IMR-90 (cell line): Measurements from ENCODE around the gene PDLIM5. TPM values are rescaled to one million over a fixed set of nuclear protein-coding genes. Genes with fewer than 3 reads are reported as not detected.

Source experiments
- ATAC-seq: fragments of 200-7000 bp; cut with Tn5 transposase; 2 replicates; pipeline ENCODE4 v1.9.1; 2020; ENCODE audit warnings: low read depth, mild to moderate bottlenecking, moderate library complexity
- BruUV-seq: library from RNA; stranded (reverse); fragments of 400-500 nt; replicated peaks from 2 replicates; lab custom pipeline; 2021; lab: Mats Ljungman, UMichigan
- CTCF ChIA-PET: fragments of 300-600 bp; formaldehyde crosslinking; extraction: SDS; loops from one replicate; lab custom pipeline; 2021; ENCODE audit warnings: antibody characterized with exemption; lab: Yijun Ruan, JAX
- POLR2A ChIA-PET: fragments of 300-600 bp; sonication (Branson Sonifier 250); formaldehyde crosslinking; loops from one replicate; lab custom pipeline; 2022; ENCODE audit warnings: antibody characterized with exemption; ENCODE audit not compliant: unreplicated experiment; lab: Charles Lee
- DNase-seq: peaks from one replicate; pipeline ENCODE4 v3.0.0; 2013
- H2AFZ ChIP-seq: replicated peaks from 2 replicates; pipeline ENCODE3; 2013; ENCODE audit warnings: low read length, mild to moderate bottlenecking; ENCODE audit not compliant: poor library complexity
- H2AK5ac ChIP-seq: 2 replicates; pipeline ENCODE4 v1.6.1; 2013; ENCODE audit warnings: low read depth, low read length, inconsistent platforms
- H2AK9ac ChIP-seq: replicated peaks from 2 replicates; pipeline ENCODE3; 2013; ENCODE audit warnings: mild to moderate bottlenecking, low read depth, low read length, moderate library complexity; ENCODE audit not compliant: poor library complexity
- H2BK120ac ChIP-seq: 2 replicates; pipeline ENCODE4 v1.6.1; 2013; ENCODE audit warnings: low read depth, low read length, inconsistent platforms
- H2BK15ac ChIP-seq: 3 replicates; pipeline ENCODE4 v1.6.1; 2013; ENCODE audit warnings: low read depth, low read length, inconsistent platforms
- H2BK20ac ChIP-seq: 2 replicates; pipeline ENCODE4 v1.6.1; 2013; ENCODE audit warnings: low read depth, mild to moderate bottlenecking, inconsistent platforms, low read length, moderate library complexity
- H2BK5ac ChIP-seq: 2 replicates; pipeline ENCODE4 v1.6.1; 2013; ENCODE audit warnings: mild to moderate bottlenecking, low read depth, low read length, inconsistent platforms; ENCODE audit not compliant: poor library complexity, severe bottlenecking
- H3K14ac ChIP-seq: replicated peaks from 2 replicates; pipeline ENCODE4 v1.6.1; 2013; ENCODE audit warnings: low read depth, low read length, inconsistent platforms
- H3K18ac ChIP-seq: 2 replicates; pipeline ENCODE4 v1.6.1; 2013; ENCODE audit warnings: low read depth, low read length, control low read depth
- H3K23ac ChIP-seq: 2 replicates; pipeline ENCODE4 v1.6.1; 2013; ENCODE audit warnings: low read depth, low read length, inconsistent platforms
- H3K27ac ChIP-seq: 2 replicates; pipeline ENCODE4 v1.5.1; 2013; ENCODE audit warnings: mild to moderate bottlenecking, control low read depth, low read length; ENCODE audit not compliant: insufficient read depth
- H3K27me3 ChIP-seq: 2 replicates; pipeline ENCODE4 v1.6.1; 2013; ENCODE audit warnings: low read length; ENCODE audit not compliant: control insufficient read depth, insufficient read depth
- H3K36me3 ChIP-seq: 2 replicates; pipeline ENCODE4 v1.6.1; 2013; ENCODE audit warnings: low read length, mixed read lengths; ENCODE audit not compliant: control insufficient read depth, insufficient read depth
- H3K4ac ChIP-seq: 2 replicates; pipeline ENCODE4 v1.6.1; 2013; ENCODE audit warnings: low read depth, low read length, inconsistent platforms
- H3K4me1 ChIP-seq: 2 replicates; pipeline ENCODE4 v1.6.1; 2013; ENCODE audit warnings: low read length, mixed read lengths; ENCODE audit not compliant: control insufficient read depth, insufficient read depth
- H3K4me2 ChIP-seq: 2 replicates; pipeline ENCODE4 v1.6.1; 2013; ENCODE audit warnings: low read depth, mild to moderate bottlenecking, control low read depth, low read length, moderate library complexity
- H3K4me3 ChIP-seq: 2 replicates; pipeline ENCODE4 v1.5.1; 2013; ENCODE audit warnings: low read depth, mild to moderate bottlenecking, control low read depth, low read length, moderate library complexity; ENCODE audit not compliant: insufficient read depth
- H3K56ac ChIP-seq: 2 replicates; pipeline ENCODE4 v1.6.1; 2013; ENCODE audit warnings: low read length, inconsistent platforms; ENCODE audit not compliant: insufficient read depth; ENCODE audit errors: extremely low read depth
- H3K79me1 ChIP-seq, 2 experiments: 2 replicates each; pipeline ENCODE4 v1.6.1; 2013; ENCODE audit warnings: low read length in 2 of 2, inconsistent platforms in 1 of 2, low read depth in 1 of 2
- H3K9ac ChIP-seq: 2 replicates; pipeline ENCODE4 v1.6.1; 2013; ENCODE audit warnings: low read depth, low read length, control low read depth
- H3K9me1 ChIP-seq: 2 replicates; pipeline ENCODE4 v1.6.1; 2013; ENCODE audit warnings: low read length, inconsistent platforms; ENCODE audit not compliant: insufficient read depth
- H3K9me3 ChIP-seq: 2 replicates; pipeline ENCODE4 v1.6.1; 2013; ENCODE audit warnings: low read length; ENCODE audit not compliant: control insufficient read depth, insufficient read depth
- H4K20me1 ChIP-seq: 2 replicates; pipeline ENCODE4 v1.6.1; 2013; ENCODE audit warnings: low read length, inconsistent platforms; ENCODE audit not compliant: insufficient read depth
- H4K5ac ChIP-seq: 2 replicates; pipeline ENCODE4 v1.6.1; 2013; ENCODE audit warnings: mild to moderate bottlenecking, low read depth, low read length, control low read depth
- H4K8ac ChIP-seq, 2 experiments: 2 replicates each; pipeline ENCODE4 v1.6.1; 2013; ENCODE audit warnings: low read depth in 2 of 2, low read length in 2 of 2, control low read depth in 1 of 2, inconsistent platforms in 1 of 2
- H4K91ac ChIP-seq: 2 replicates; pipeline ENCODE4 v1.6.1; 2013; ENCODE audit warnings: low read depth, low read length, inconsistent platforms; ENCODE audit not compliant: insufficient read depth
- MAFK ChIP-seq: IDR thresholded peaks from 2 replicates; pipeline ENCODE4 v1.6.1; 2012; ENCODE audit warnings: low read depth, low read length, improper control_type of control experiment
- NFE2L2 ChIP-seq: fragments of 150-350 bp; IDR thresholded peaks from 2 replicates; pipeline ENCODE4 v1.6.1; 2016; ENCODE audit warnings: low read depth, mild to moderate bottlenecking, low read length
- SMC3 ChIP-seq: fragments of 150-350 bp; IDR thresholded peaks from 2 replicates; pipeline ENCODE4 v1.6.1; 2016; ENCODE audit warnings: low read depth, mild to moderate bottlenecking, antibody characterized with exemption, low read length, moderate library complexity
- WGBS, 2 experiments: methylation state at CpG; one replicate each; pipeline versions ENCODE4 v1.1.5 to v1.1.7; 2013; ENCODE audit warnings: missing lambda C conversion rate in 2 of 2; ENCODE audit not compliant: insufficient read length in 1 of 2; ENCODE audit errors: extremely low coverage in 2 of 2; 5-methylcytosine and 5-hydroxymethylcytosine counted together
- dilution Hi-C: fragments of 300-500 bp; cut with HindIII; formaldehyde crosslinking; loops from one replicate; pipeline ENCODE4 v1.14.3; 2018; ENCODE audit warnings: low sequenced_read_pairs; ENCODE audit not compliant: unreplicated experiment
- in situ Hi-C: fragments of 300-500 bp; cut with MboI; formaldehyde crosslinking; loops from 3 replicates; pipeline ENCODE4 v1.14.3; 2019; ENCODE audit warnings: low sequenced_read_pairs, inconsistent platforms, mixed read lengths
- intact Hi-C: fragments of 100-400 bp; cut with micrococcal nuclease; formaldehyde crosslinking; loops from 2 replicates; pipeline ENCODE4 v1.10.0; 2022
- polyA plus RNA-seq, 3 experiments: library from polyadenylated mRNA; depleted of rRNA; stranded (reverse); fragments of >200 nt; gene quantifications; 2 replicates each; pipeline ENCODE4 v1.2.3, GENCODE V29; 2012; ENCODE audit warnings: low replicate concordance in 1 of 3
- total RNA-seq: library from RNA; depleted of rRNA; stranded (reverse); fragments of >200 nt; gene quantifications from 2 replicates; pipeline ENCODE4 v1.2.3, GENCODE V29; 2012
- TF ChIP-seq, protein P1 (sequence below): fragments of 150-350 bp; IDR thresholded peaks from 2 replicates; pipeline ENCODE4 v1.6.1; 2017; ENCODE audit warnings: mild to moderate bottlenecking, antibody characterized with exemption, low read length, low read depth

The PDLIM5 gene
- total and polyA plus RNA-seq, 2 of the 4 experiments (the other 2 are of a cell fraction): 96.5 to 188 TPM

DNA sequence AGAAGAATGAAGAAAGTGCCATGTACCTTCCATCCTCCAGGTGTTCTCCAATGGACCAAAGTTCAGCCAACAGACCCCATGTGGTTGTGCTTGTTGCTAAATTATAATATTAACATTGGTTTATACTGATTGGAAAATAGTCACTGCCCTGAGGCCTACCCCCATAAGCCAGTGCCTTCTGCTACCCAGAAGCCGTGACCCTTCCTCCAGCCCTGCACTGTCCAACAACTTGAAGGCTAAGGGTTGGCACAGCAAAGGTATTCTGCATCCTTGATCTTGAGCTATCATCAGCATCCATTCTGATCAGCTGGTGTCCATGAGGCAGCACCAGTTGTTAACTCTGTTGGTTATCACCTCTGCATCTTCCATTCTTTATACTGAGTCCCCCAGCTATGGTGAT is 239.8 kb downstream of the PDLIM5 start:
- intact Hi-C loops (no loop called here), in situ Hi-C loops (no loop called here), dilution Hi-C loops (no loop called here)
- WGBS, 2 experiments: no CpG with 5 or more reads among the region's 1 CpG
- H2AK5ac ChIP-seq: no peak overlapping the region
- no peak overlapping the region for H3K4me2 ChIP-seq
- H4K5ac ChIP-seq: no peak overlapping the region
- no peak overlapping the region for H2BK5ac ChIP-seq
- 0 out of 2 replicates have a peak, but pooled peaks cover 2% of the 10 kb centered on the region for H3K4me1 ChIP-seq
- no peak overlapping the region for H3K18ac ChIP-seq
- H3K9me1 ChIP-seq: 0 out of 2 replicates have a peak, but pooled peaks cover 4% of the 10 kb centered on the region
- 0 out of 2 replicates have a peak overlapping the region, but pooled peaks have one; percentile 16 for H3K4ac ChIP-seq
- DNase-seq (no peak), ATAC-seq (no peak)
- no peak overlapping the region for H3K4me3 ChIP-seq
- no peak overlapping the region for H4K8ac ChIP-seq
- H3K56ac ChIP-seq: no peak overlapping the region
- H3K14ac ChIP-seq: no peak overlapping the region; the same call in 1 of the 2 replicates
- no peak overlapping the region for H3K9ac ChIP-seq
- no peaks in the 10 kb centered on the region for H3K79me1 ChIP-seq
- no peak overlapping the region; the same call in 1 of the 2 replicates for H2BK20ac ChIP-seq
- no peaks in the 10 kb centered on the region for H4K20me1 ChIP-seq
- H3K23ac ChIP-seq: no peak overlapping the region
- no peak overlapping the region for H2AFZ ChIP-seq
- BruUV-seq: no TSS peak
- no peak overlapping the region for H4K91ac ChIP-seq
- H2BK120ac ChIP-seq: no peak overlapping the region
- ChIA-PET POLR2A (no interaction called here), CTCF (no interaction called here)
- no peaks in the 10 kb centered on the region for H3K27me3 ChIP-seq
- no peak overlapping the region for H3K27ac ChIP-seq
- TF ChIP-seq NFE2L2 (no peak), MAFK (no peak), SMC3 (no peak)
- TF ChIP-seq, protein P1, sequence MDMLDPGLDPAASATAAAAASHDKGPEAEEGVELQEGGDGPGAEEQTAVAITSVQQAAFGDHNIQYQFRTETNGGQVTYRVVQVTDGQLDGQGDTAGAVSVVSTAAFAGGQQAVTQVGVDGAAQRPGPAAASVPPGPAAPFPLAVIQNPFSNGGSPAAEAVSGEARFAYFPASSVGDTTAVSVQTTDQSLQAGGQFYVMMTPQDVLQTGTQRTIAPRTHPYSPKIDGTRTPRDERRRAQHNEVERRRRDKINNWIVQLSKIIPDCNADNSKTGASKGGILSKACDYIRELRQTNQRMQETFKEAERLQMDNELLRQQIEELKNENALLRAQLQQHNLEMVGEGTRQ: no peak
- no peak overlapping the region for H2BK15ac ChIP-seq
- H3K9me3 ChIP-seq: no peaks in the 10 kb centered on the region
- no peaks in the 10 kb centered on the region for H3K36me3 ChIP-seq
- H2AK9ac ChIP-seq: no peak overlapping the region
